Measurements from ENCODE around the gene HS6ST3.

Gene HS6ST3

GRCh38 chr13:96199315-96199714 is 109.4 kb downstream of the HS6ST3 start:
- no peak for DNase-seq (ENCODE audit: low read depth)

DNA sequence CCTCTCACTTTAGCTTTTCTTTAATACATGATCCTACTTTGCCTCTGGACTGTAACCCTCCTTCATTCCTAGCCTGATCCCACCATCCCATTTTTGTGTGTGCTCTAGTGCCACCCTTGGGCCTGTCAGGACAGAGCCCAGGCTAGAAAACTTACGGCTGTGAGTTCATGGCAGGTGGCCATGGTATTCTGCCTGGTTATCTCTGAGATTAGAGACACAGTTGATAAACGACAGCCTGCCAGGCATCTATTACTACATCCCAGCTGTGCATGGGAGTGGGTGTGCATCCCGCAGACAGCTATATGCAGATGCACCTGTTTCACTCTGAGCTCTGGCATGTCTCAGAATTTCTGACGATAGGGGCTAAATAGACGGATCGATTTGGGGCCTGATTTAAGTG is 110.9 kb downstream of the HS6ST3 start:
- DNase-seq (ENCODE audit: low read depth) = no peak

DNA sequence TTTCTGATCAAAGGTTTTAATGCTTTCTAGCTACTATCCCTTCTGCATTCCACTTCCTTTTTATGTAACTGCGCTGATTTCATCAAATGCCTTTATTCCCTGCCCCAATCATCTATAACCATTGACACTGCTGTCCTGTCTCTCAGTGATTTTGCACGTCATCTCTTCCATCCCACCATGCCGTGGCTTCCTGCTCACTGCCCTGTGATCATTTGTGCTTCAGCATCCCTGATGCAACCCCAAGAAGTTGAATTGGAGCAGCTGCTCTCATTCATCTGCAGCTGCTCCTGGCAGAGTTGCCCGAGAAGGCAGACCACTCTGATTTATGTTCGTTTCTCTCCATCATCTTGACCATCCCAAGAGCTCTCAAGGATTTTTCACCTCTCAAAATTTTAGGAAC is 112.4 kb downstream of the HS6ST3 start:
- no peak for DNase-seq (ENCODE audit: low read depth)

GRCh38 chr13:96203471-96203870 is 113.6 kb downstream of the HS6ST3 start:
- DNase-seq (ENCODE audit: low read depth) = no peak

GRCh38 chr13:96214824-96215445 is 125.0 kb downstream of the HS6ST3 start:
- DNase-seq (ENCODE audit: low read depth) = no peak

- no peak for DNase-seq (ENCODE audit: low read depth)
These were observed 126.6 kb downstream of the HS6ST3 start for GRCh38 chr13:96216543-96216942.

DNA sequence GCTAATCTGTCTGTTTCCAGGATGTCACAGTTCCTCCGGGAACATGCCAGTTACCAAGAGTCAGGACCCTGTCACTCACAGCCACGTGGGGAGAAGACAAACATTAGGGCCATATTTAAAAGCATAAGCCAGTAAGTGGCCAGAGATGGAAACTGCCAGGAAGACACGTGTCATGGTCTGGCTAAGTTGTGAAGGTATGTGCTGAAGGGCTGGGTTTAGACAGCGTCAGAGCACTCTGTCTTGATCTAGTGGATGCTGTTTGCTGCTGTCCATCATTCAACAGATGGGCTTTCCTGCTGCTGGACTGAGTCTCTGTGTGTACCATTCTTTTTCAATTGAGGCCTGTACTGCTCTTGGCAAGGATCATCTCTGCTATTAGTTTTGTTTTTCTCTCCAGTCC is 128.6 kb downstream of the HS6ST3 start:
- DNase-seq (ENCODE audit: low read depth) = no peak

DNA sequence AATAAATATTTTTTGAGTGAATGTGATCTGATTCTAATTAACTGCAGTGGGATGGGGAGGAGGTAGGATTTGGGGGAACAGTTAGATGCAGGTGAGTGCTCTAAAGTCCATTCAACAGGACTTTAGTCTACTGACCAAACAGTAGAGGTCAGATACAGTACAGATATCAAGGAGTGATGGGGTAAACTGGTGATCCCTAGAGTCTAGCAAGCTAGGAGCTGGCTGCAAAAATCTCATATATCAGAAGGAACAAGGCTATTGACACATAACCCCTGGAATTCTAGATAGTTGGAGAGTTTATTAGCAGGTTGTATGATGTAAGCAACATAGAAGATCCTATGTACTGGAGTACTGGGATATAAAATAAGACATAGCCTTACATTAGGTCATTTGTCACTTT is 131.6 kb downstream of the HS6ST3 start:
- DNase-seq (ENCODE audit: low read depth) = no peak

- no peak for DNase-seq (ENCODE audit: low read depth)
These were observed 133.3 kb downstream of the HS6ST3 start for GRCh38 chr13:96223231-96223630.

DNA sequence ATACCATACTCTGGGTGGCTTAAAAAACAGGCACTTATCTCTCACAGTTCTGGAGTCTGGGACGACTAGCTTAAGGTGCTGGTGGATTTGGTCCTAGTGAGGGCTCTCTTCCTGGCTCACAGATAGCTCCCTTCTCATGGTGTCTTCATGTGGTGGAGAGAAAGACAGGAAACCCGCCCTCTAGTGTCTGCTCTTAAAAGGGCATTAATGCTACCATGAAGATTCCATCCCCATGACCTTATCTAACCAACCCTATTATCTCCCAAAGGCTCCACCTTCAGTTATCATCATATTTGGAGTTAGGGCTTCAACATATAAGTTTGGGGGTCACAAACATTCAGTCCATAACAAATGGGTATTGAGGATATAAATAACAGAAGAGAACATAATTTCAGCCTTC is 139.4 kb downstream of the HS6ST3 start:
- no peak for DNase-seq (ENCODE audit: low read depth)

GRCh38 chr13:96238241-96238640 is 148.3 kb downstream of the HS6ST3 start:
- DNase-seq (ENCODE audit: low read depth) = no peak

GRCh38 chr13:96238861-96239260 is 149.0 kb downstream of the HS6ST3 start:
- DNase-seq (ENCODE audit: low read depth) = no peak

- no peak for DNase-seq (ENCODE audit: low read depth)
These were observed 153.5 kb downstream of the HS6ST3 start for GRCh38 chr13:96243376-96243775.

- no peak for DNase-seq (ENCODE audit: low read depth)
These were observed 158.2 kb downstream of the HS6ST3 start for GRCh38 chr13:96248103-96248502.

- DNase-seq (ENCODE audit: low read depth) = no peak
These were observed 159.1 kb downstream of the HS6ST3 start for GRCh38 chr13:96248996-96249395.

GRCh38 chr13:96252903-96253302 is 163.0 kb downstream of the HS6ST3 start:
- no peak for DNase-seq (ENCODE audit: low read depth)

GRCh38 chr13:96273196-96273595 is 183.3 kb downstream of the HS6ST3 start:
- DNase-seq (ENCODE audit: low read depth) = no peak

GRCh38 chr13:96274046-96274445 is 184.1 kb downstream of the HS6ST3 start:
- no peak for DNase-seq (ENCODE audit: low read depth)

DNA sequence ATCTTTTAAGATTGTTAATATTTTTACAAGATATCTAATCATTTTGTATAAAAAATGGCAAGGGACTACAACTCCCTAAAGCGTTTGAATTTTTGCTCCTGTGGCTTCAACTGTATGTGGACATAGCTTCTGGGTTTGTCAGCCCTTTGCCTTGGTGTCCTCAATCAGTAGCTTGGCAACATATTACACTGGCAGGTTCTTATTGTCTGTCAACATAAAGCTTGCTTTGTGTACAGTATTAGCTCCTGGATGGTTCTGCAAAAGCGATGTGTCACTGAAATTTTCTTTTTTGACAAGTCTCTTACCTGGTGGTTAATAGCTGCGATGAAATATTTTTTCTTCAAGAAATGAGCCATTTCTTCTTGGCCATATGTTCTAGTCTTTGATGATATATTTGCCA is 190.0 kb downstream of the HS6ST3 start:
- DNase-seq (ENCODE audit: low read depth) = no peak

- no peak for DNase-seq (ENCODE audit: low read depth)
These were observed 195.1 kb downstream of the HS6ST3 start for GRCh38 chr13:96284971-96285370.

GRCh38 chr13:96285729-96286128 is 195.8 kb downstream of the HS6ST3 start:
- DNase-seq (ENCODE audit: low read depth) = no peak

- no peak for DNase-seq (ENCODE audit: low read depth)
These were observed 205.3 kb downstream of the HS6ST3 start for GRCh38 chr13:96294930-96295881.

GRCh38 chr13:96297360-96297759 is 207.5 kb downstream of the HS6ST3 start:
- no peak for DNase-seq (ENCODE audit: low read depth)

- DNase-seq (ENCODE audit: low read depth) = no peak
These were observed 209.3 kb downstream of the HS6ST3 start for GRCh38 chr13:96299235-96299634.

All from fibroblast of the conjunctiva (primary cell).